K562 (cell line): Measurements from ENCODE around the gene GZF1. TPM values are rescaled to one million over a fixed set of nuclear protein-coding genes. Genes with fewer than 3 reads are reported as not detected.

Source experiments
- ATAC-seq: fragments of 200-7000 bp; cut with Tn5 transposase; 3 replicates; pipeline ENCODE4 v1.9.1; 2020; ENCODE audit warnings: moderate library complexity
- BruUV-seq: library from RNA; stranded (reverse); fragments of 400-500 nt; replicated peaks from 2 replicates; lab custom pipeline; 2021; lab: Mats Ljungman, UMichigan
- CTCF ChIA-PET: fragments of 300-600 bp; formaldehyde crosslinking; extraction: SDS; loops from one replicate; lab custom pipeline; 2021; ENCODE audit warnings: low intra/inter-chr PET ratio; lab: Yijun Ruan, JAX
- POLR2A ChIA-PET: fragments of 300-600, 350-650 bp; sonication (Branson Sonifier 250); formaldehyde crosslinking; extraction: SDS; loops from one replicate; lab custom pipeline; 2021; ENCODE audit warnings: antibody characterized with exemption, inconsistent platforms; lab: Yijun Ruan, JAX
- DNase-seq, 4 experiments: peaks; one replicate each; pipeline versions ENCODE4 v3.0.0 to v3.0.0-alpha.2; 2011 to 2018; ENCODE audit warnings: low spot score in 3 of 4, mixed read lengths in 3 of 4; ENCODE audit errors: extremely low read depth in 1 of 4
- FAIRE-seq: peaks from 2 replicates; lab custom pipeline; 2011; peaks lifted over from hg19 to GRCh38; lab: Jason Lieb, UNC
- H2AFZ ChIP-seq: 2 replicates; pipeline ENCODE4 v1.6.0; 2011; ENCODE audit warnings: low read depth, low read length, control low read depth, inconsistent platforms
- H3K27ac ChIP-seq: fragments of 200-600 bp; 3 replicates; pipeline ENCODE4 v1.8.0; 2011; ENCODE audit warnings: low read depth, mild to moderate bottlenecking, control low read depth, inconsistent platforms, low read length, moderate library complexity, mixed read lengths; ENCODE audit errors: extremely low read depth
- H3K27me3 ChIP-seq, 2 experiments: fragments of 300-600 bp in 1 of 2; 2 replicates in 1 of 2; 3 replicates in 1 of 2; pipeline versions ENCODE4 v1.6.0 to v1.8.0; 2011; ENCODE audit warnings: inconsistent platforms in 2 of 2, low read length in 2 of 2, mild to moderate bottlenecking in 1 of 2, mixed read lengths in 1 of 2, moderate library complexity in 1 of 2; ENCODE audit not compliant: control insufficient read depth in 2 of 2, insufficient read depth in 2 of 2
- H3K36me3 ChIP-seq: fragments of 300-600 bp; 3 replicates; pipeline ENCODE4 v1.8.0; 2011; ENCODE audit warnings: mild to moderate bottlenecking, low read length, inconsistent platforms; ENCODE audit not compliant: control insufficient read depth, insufficient read depth
- H3K4me1 ChIP-seq, 2 experiments: fragments of 200-600 bp in 1 of 2; replicated peaks in 1 of 2; 2 replicates in 1 of 2; 3 replicates in 1 of 2; pipeline versions ENCODE4 v1.5.1 to v1.8.0; 2011; ENCODE audit warnings: inconsistent platforms in 2 of 2, low read length in 2 of 2, mild to moderate bottlenecking in 1 of 2, mixed read lengths in 1 of 2, moderate library complexity in 1 of 2; ENCODE audit not compliant: control insufficient read depth in 2 of 2, insufficient read depth in 2 of 2
- H3K4me2 ChIP-seq: 2 replicates; pipeline ENCODE4 v1.6.1; 2011; ENCODE audit warnings: low read length, control low read depth, inconsistent platforms, mixed read lengths; ENCODE audit not compliant: insufficient read depth
- H3K4me3 ChIP-seq: fragments of 200-600 bp; sonication (generic), shearing (Covaris generic); 2 replicates; pipeline ENCODE4 v1.5.1; 2016; ENCODE audit warnings: control low read depth, inconsistent platforms
- H3K79me2 ChIP-seq: fragments of 200-600 bp; 3 replicates; pipeline ENCODE4 v1.8.0; 2011; ENCODE audit warnings: low read length, inconsistent platforms; ENCODE audit not compliant: control insufficient read depth, insufficient read depth
- H3K9ac ChIP-seq, 2 experiments: 2 replicates each; pipeline versions ENCODE4 v1.6.0 to v1.6.1; 2011; ENCODE audit warnings: low read depth in 2 of 2, low read length in 2 of 2, control low read depth in 1 of 2, inconsistent platforms in 1 of 2, mild to moderate bottlenecking in 1 of 2, mixed read lengths in 1 of 2; ENCODE audit not compliant: insufficient read depth in 1 of 2
- H3K9me1 ChIP-seq: one replicate; pipeline ENCODE4 v1.6.0; 2011; ENCODE audit warnings: inconsistent platforms, mild to moderate bottlenecking, low read length, moderate library complexity; ENCODE audit not compliant: control insufficient read depth, insufficient read depth
- H3K9me3 ChIP-seq: replicated peaks from 2 replicates; pipeline ENCODE4 v1.5.1; 2011; ENCODE audit warnings: low read depth, low read length, inconsistent platforms; ENCODE audit not compliant: control insufficient read depth, insufficient read depth
- H4K20me1 ChIP-seq: replicated peaks from 2 replicates; pipeline ENCODE4 v1.6.1; 2011; ENCODE audit warnings: low read length, inconsistent platforms, mixed read lengths; ENCODE audit not compliant: control insufficient read depth, insufficient read depth
- ARID1B ChIP-seq: fragments of 450-650 bp; IDR thresholded peaks from 2 replicates; pipeline ENCODE4 v1.6.1; 2016; ENCODE audit warnings: antibody characterized with exemption, mild to moderate bottlenecking, inconsistent platforms
- BRD4 ChIP-seq: fragments of 200-600 bp; sonication (generic); IDR thresholded peaks from 2 replicates; pipeline ENCODE4 v1.6.1; 2017; ENCODE audit warnings: inconsistent platforms
- CBX5 ChIP-seq: IDR thresholded peaks from 2 replicates; pipeline ENCODE4 v1.6.1; 2014; ENCODE audit warnings: low read depth, borderline replicate concordance
- HNRNPK ChIP-seq: fragments of 200-400 bp; formaldehyde crosslinking; IDR thresholded peaks from one replicate; pipeline ENCODE4 v1.6.1; 2018; ENCODE audit warnings: mild to moderate bottlenecking, low read depth, low read length; ENCODE audit not compliant: poor library complexity, severe bottlenecking
- KAT7 ChIP-seq: sonication (generic); formaldehyde crosslinking; IDR thresholded peaks from 2 replicates; pipeline ENCODE4 v1.8.0; 2022; ENCODE audit warnings: missing genetic modification reagents, mild to moderate bottlenecking, borderline replicate concordance
- L3MBTL2 ChIP-seq: fragments of 450-650 bp; IDR thresholded peaks from 2 replicates; pipeline ENCODE4 v1.6.1; 2016; ENCODE audit warnings: mild to moderate bottlenecking, moderate library complexity
- LEF1 ChIP-seq: fragments of 450-650 bp; IDR thresholded peaks from 2 replicates; pipeline ENCODE4 v1.6.1; 2016; ENCODE audit warnings: mild to moderate bottlenecking
- MYBL2 ChIP-seq, 2 experiments: fragments of 450-650 bp in 1 of 2; sonication (generic) in 1 of 2; formaldehyde crosslinking in 1 of 2; IDR thresholded peaks; 2 replicates each; pipeline versions ENCODE4 v1.6.1 to v1.8.1; 2017 to 2022; ENCODE audit warnings: borderline replicate concordance in 1 of 2, inconsistent platforms in 1 of 2, low read depth in 1 of 2, mild to moderate bottlenecking in 1 of 2, missing genetic modification reagents in 1 of 2, moderate library complexity in 1 of 2
- NFIC ChIP-seq: fragments of 450-650 bp; IDR thresholded peaks from 2 replicates; pipeline ENCODE4 v1.6.1; 2017; ENCODE audit warnings: mild to moderate bottlenecking, inconsistent platforms
- SAFB2 ChIP-seq: fragments of 200-400 bp; formaldehyde crosslinking; IDR thresholded peaks from 2 replicates; pipeline ENCODE4 v1.6.1; 2018; ENCODE audit warnings: borderline replicate concordance, low read length, low read depth, moderate library complexity; ENCODE audit not compliant: severe bottlenecking
- ZNF224 ChIP-seq: sonication (generic); formaldehyde crosslinking; IDR thresholded peaks from 2 replicates; pipeline ENCODE4 v1.8.0; 2022; ENCODE audit warnings: mild to moderate bottlenecking, missing genetic modification reagents
- WGBS: fragments of 100-300 bp; shearing (Covaris generic); methylation state at CpG from one replicate; pipeline ENCODE4 v1.1.6; 2016; ENCODE audit warnings: low coverage, mixed read lengths; ENCODE audit not compliant: insufficient coverage; ENCODE audit errors: missing lambda C conversion rate; 5-methylcytosine and 5-hydroxymethylcytosine counted together
- in situ Hi-C: fragments of 300-500 bp; cut with MboI; formaldehyde crosslinking; loops from 4 replicates; pipeline ENCODE4 v1.15.0; 2018; ENCODE audit warnings: inconsistent platforms, mixed read lengths
- intact Hi-C: fragments of 100-400 bp; cut with micrococcal nuclease; formaldehyde crosslinking; loops from 2 replicates; pipeline ENCODE4 v1.14.2; 2022
- polyA plus RNA-seq, 8 experiments: library from polyadenylated mRNA; depleted of rRNA in 4 of 8; stranded (reverse) in 5 of 8; unstranded in 3 of 8; fragments of >200 nt; fragmentation: Nextera tagmentation in 2 of 8; fragmentation: Illumina TruSeq in 1 of 8; extraction: Ambion mirVana in 2 of 8; extraction: Trizol in 1 of 8; gene quantifications; 2 replicates each; pipeline versions ENCODE4 v1.2.1 to v1.2.3, GENCODE V29; 2011 to 2014; ENCODE audit warnings: inconsistent platforms in 1 of 8, missing spikeins in 1 of 8
- total RNA-seq, 7 experiments: library from RNA; depleted of rRNA in 6 of 7; stranded (reverse); fragments of >200 nt in 6 of 7; fragmentation: Illumina TruSeq in 2 of 7; extraction: Trizol in 2 of 7; gene quantifications; 2 replicates each; pipeline versions ENCODE4 v1.2.1 to v1.2.3, GENCODE V29; 2011 to 2021; ENCODE audit warnings: low replicate concordance in 1 of 7
- TF ChIP-seq, protein P1 (sequence below), 2 experiments: fragments of 150-350 bp in 1 of 2; IDR thresholded peaks; 2 replicates each; pipeline ENCODE4 v1.6.1; 2012 to 2016; ENCODE audit warnings: low read depth in 2 of 2, low read length in 2 of 2, mild to moderate bottlenecking in 1 of 2, moderate library complexity in 1 of 2
- TF ChIP-seq, protein P2 (sequence below): IDR thresholded peaks from 2 replicates; pipeline ENCODE4 v1.6.1; 2011; ENCODE audit not compliant: insufficient read length; ENCODE audit errors: extremely low read depth
- TF ChIP-seq, protein P3 (sequence below): sonication (generic); formaldehyde crosslinking; IDR thresholded peaks from 2 replicates; pipeline ENCODE4 v1.9.0; 2022; ENCODE audit warnings: mild to moderate bottlenecking, missing genetic modification reagents
- TF ChIP-seq, protein P4 (sequence below): fragments of 250-450 bp; sonication (Bioruptor Pico); IDR thresholded peaks from 2 replicates; pipeline ENCODE4 v1.5.0; 2021; ENCODE audit warnings: mild to moderate bottlenecking, moderate library complexity

GZF1 gene
- total and polyA plus RNA-seq, 9 of the 15 experiments (the other 6 are each of a cell fraction or from before 2014, with no cell fraction given) = 1.2 to 15.7 (median 7.4) TPM

DNA sequence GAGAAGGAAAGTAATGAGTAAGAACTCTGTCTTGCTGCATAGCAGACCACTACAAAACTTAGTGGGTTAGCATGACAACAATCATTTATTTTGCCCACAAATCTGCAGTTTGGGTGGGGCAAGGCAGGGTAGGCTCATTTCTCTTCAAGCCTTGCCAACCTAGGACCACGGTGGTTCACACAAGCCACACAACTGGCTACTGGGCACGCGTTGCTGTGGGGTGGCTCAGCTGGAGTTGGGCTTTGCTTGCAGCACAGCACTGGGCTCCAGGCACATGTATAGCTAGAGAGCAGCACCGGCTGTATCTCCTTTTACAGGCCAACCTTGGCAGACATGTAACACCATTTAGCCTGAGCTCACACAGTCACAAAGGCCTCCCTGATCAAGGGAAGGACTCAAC, 16.0 kb upstream of the GZF1 start:
- in situ Hi-C loops (loop anchor here (10.0 kb wide), 1 partner anchor 291 kb away; no protein-coding TSS in a partner anchor), intact Hi-C loops (loop anchor here (10.0 kb wide), 1 partner anchor 291 kb away; no protein-coding TSS in a partner anchor)
- Histone ChIP-seq H3K4me3 (no peak overlapping the region), H3K27ac (no peak overlapping the region), H3K4me2 (no peak overlapping the region), H4K20me1 (peaks cover 1% of the 10 kb centered on the region; the same call in 1 of the 2 replicates), H3K36me3 (no peaks in the 10 kb centered on the region), H3K4me1 (peaks cover 5 to 10% of the 10 kb centered on the region in 2 experiments; a peak in 4 of 5 replicates), H2AFZ (no peak overlapping the region), H3K9me1 (no peaks in the 10 kb centered on the region), H3K27me3 (no peaks in the 10 kb centered on the region), H3K9me3 (no peaks in the 10 kb centered on the region), H3K79me2 (peaks cover 8% of the 10 kb centered on the region), H3K9ac (no peak overlapping the region)
- ChIA-PET POLR2A (interaction anchor here (1.3 kb wide), 1 partner anchor 12 kb away, joined by 7 read pairs; no protein-coding TSS in a partner anchor), CTCF (no interaction called here)
- WGBS = 38% methylated on average over 2 of the region's 4 CpGs
- DNase-seq (no peak), ATAC-seq (no peak), FAIRE-seq (no peak)
- BruUV-seq = no TSS peak
- TF ChIP-seq SAFB2 (no peak), LEF1 (no peak), ARID1B (no peak), KAT7 (CRISPR knock-in tag) (no peak), MYBL2 (IDR thresholded peaks at IDR 0.05; ENCODE audit: low read depth) (no peak), MYBL2 (CRISPR knock-in tag; IDR thresholded peaks at IDR 0.05; ENCODE audit: borderline replicate concordance) (no peak), BRD4 (no peak), HNRNPK (no peak), NFIC (no peak), ZNF224 (CRISPR knock-in tag) (no peak), L3MBTL2 (no peak), CBX5 (no peak)
- TF ChIP-seq, protein P1, sequence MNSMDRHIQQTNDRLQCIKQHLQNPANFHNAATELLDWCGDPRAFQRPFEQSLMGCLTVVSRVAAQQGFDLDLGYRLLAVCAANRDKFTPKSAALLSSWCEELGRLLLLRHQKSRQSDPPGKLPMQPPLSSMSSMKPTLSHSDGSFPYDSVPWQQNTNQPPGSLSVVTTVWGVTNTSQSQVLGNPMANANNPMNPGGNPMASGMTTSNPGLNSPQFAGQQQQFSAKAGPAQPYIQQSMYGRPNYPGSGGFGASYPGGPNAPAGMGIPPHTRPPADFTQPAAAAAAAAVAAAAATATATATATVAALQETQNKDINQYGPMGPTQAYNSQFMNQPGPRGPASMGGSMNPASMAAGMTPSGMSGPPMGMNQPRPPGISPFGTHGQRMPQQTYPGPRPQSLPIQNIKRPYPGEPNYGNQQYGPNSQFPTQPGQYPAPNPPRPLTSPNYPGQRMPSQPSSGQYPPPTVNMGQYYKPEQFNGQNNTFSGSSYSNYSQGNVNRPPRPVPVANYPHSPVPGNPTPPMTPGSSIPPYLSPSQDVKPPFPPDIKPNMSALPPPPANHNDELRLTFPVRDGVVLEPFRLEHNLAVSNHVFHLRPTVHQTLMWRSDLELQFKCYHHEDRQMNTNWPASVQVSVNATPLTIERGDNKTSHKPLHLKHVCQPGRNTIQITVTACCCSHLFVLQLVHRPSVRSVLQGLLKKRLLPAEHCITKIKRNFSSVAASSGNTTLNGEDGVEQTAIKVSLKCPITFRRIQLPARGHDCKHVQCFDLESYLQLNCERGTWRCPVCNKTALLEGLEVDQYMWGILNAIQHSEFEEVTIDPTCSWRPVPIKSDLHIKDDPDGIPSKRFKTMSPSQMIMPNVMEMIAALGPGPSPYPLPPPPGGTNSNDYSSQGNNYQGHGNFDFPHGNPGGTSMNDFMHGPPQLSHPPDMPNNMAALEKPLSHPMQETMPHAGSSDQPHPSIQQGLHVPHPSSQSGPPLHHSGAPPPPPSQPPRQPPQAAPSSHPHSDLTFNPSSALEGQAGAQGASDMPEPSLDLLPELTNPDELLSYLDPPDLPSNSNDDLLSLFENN (IDR thresholded peaks at IDR 0.05; ENCODE audit: low read depth in 2 of 2, low read length in 2 of 2) = no peak
- TF ChIP-seq, protein P2, sequence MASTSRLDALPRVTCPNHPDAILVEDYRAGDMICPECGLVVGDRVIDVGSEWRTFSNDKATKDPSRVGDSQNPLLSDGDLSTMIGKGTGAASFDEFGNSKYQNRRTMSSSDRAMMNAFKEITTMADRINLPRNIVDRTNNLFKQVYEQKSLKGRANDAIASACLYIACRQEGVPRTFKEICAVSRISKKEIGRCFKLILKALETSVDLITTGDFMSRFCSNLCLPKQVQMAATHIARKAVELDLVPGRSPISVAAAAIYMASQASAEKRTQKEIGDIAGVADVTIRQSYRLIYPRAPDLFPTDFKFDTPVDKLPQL = no peak
- TF ChIP-seq, protein P3, sequence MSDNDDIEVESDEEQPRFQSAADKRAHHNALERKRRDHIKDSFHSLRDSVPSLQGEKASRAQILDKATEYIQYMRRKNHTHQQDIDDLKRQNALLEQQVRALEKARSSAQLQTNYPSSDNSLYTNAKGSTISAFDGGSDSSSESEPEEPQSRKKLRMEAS (CRISPR knock-in tag) = no peak
- TF ChIP-seq, protein P4, sequence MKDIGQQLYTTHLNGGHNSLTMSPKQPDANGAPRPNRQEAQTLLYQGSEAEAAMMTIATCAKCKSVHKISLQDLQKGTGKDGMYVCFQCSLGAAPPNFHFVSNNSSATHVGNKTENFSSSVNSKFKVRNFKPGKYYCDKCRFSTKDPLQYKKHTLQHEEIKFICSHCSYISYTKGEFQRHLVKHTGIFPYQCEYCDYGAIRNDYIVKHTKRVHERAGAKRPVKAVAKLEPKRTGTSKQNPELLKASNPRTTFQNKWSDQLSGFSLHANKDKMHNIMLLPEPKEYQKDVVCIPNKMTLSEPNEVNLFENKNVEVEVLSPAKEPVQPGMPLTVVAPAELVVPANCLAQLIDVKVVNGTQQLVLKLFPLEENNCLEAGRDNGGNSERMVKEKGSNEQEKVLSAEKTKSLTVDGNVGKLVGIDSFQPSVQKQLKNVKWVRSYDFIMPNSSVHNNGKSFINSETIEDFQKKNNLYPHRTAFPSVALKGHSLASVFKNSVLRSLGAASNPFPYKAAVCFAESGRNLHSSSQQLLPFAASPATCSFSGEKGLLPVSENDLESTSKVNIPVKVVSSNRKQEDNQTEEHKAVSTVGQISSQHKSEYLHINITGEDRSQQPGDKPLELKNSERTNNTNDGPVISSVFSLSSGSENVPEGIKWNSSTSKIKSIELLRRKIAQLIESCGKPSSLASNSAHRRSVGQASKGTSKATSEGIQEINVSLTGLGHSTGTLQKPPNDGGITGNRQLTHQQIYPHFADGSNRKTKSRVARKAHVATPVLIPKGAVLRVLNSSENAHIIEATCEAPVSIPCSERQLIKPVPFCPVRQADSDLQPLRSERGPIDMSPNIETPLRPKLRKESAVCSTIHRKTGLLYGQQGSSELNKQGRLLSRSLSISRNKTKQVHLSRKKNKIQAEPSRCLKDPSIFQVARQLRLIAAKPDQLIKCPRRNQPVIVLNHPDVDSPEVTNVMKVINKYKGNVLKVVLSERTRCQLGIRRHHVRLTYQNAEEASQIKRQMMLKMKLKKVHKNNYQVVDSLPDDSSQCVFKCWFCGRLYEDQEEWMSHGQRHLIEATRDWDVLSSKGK (CRISPR knock-in tag) = no peak
